GM23248 (cell line): ENCODE data around the gene NHS. TPM values are rescaled to one million over a fixed set of nuclear protein-coding genes. Genes with fewer than 3 reads are reported as not detected.

Experiments used
- DNase-seq: peaks from one replicate; pipeline ENCODE4 v3.0.0-alpha.2; 2015
- H2AFZ ChIP-seq: fragments of 200-600 bp; sonication (generic); 2 replicates; pipeline ENCODE4 v1.6.1; 2016; ENCODE audit warnings: antibody characterized with exemption
- H3F3A ChIP-seq: fragments of 200-600 bp; sonication (generic); 2 replicates; pipeline ENCODE4 v1.6.1; 2016; ENCODE audit warnings: mild to moderate bottlenecking, antibody characterized with exemption, mixed run types; ENCODE audit not compliant: insufficient read depth
- H3K27ac ChIP-seq: fragments of 200-600 bp; sonication (generic); 2 replicates; pipeline ENCODE4 v1.5.1; 2016; ENCODE audit warnings: mild to moderate bottlenecking
- H3K27me3 ChIP-seq: fragments of 200-600 bp; sonication (generic); replicated peaks from 2 replicates; pipeline ENCODE4 v1.6.1; 2016; ENCODE audit warnings: mild to moderate bottlenecking; ENCODE audit not compliant: insufficient read depth
- H3K36me3 ChIP-seq: fragments of 200-600 bp; sonication (generic); 2 replicates; pipeline ENCODE4 v1.6.1; 2016; ENCODE audit warnings: low read depth, mild to moderate bottlenecking
- H3K4me1 ChIP-seq: fragments of 200-600 bp; sonication (generic); 2 replicates; pipeline ENCODE4 v1.6.1; 2016; ENCODE audit warnings: mild to moderate bottlenecking; ENCODE audit not compliant: insufficient read depth
- H3K4me2 ChIP-seq: fragments of 200-600 bp; sonication (generic); one replicate; pipeline ENCODE4 v1.6.1; 2016; ENCODE audit warnings: mild to moderate bottlenecking; ENCODE audit not compliant: unreplicated experiment
- H3K4me3 ChIP-seq: fragments of 200-600 bp; sonication (generic); 2 replicates; pipeline ENCODE4 v1.5.1; 2016; ENCODE audit warnings: mild to moderate bottlenecking
- H3K79me2 ChIP-seq: fragments of 200-600 bp; sonication (generic); 2 replicates; pipeline ENCODE4 v1.6.1; 2016; ENCODE audit warnings: mild to moderate bottlenecking; ENCODE audit not compliant: insufficient read depth
- H3K9ac ChIP-seq: fragments of 200-600 bp; sonication (generic); 2 replicates; pipeline ENCODE4 v1.6.1; 2016; ENCODE audit warnings: mild to moderate bottlenecking
- H3K9me2 ChIP-seq: fragments of 200-600 bp; sonication (generic); 2 replicates; pipeline ENCODE4 v1.6.1; 2016; ENCODE audit warnings: mixed run types, mild to moderate bottlenecking, moderate library complexity; ENCODE audit not compliant: insufficient read depth
- H3K9me3 ChIP-seq: fragments of 200-600 bp; sonication (generic); one replicate; pipeline ENCODE4 v1.6.1; 2017; ENCODE audit warnings: low read depth
- H4K20me1 ChIP-seq: fragments of 200-600 bp; sonication (generic); 2 replicates; pipeline ENCODE4 v1.6.0; 2016; ENCODE audit not compliant: insufficient read depth
- EZH2 ChIP-seq: fragments of 200-600 bp; sonication (generic); IDR thresholded peaks from 2 replicates; pipeline ENCODE4 v1.6.1; 2018; ENCODE audit warnings: antibody characterized with exemption, mild to moderate bottlenecking; ENCODE audit not compliant: insufficient read depth, poor library complexity, severe bottlenecking
- EZH2phosphoT487 ChIP-seq: fragments of 200-600 bp; sonication (generic); IDR thresholded peaks from 2 replicates; pipeline ENCODE4 v1.6.1; 2018; ENCODE audit warnings: antibody characterized with exemption, moderate library complexity, mild to moderate bottlenecking, low read depth; ENCODE audit not compliant: insufficient read depth
- WGBS, 2 experiments: methylation state at CpG; one replicate each; pipeline ENCODE4 v1.1.6; 2015 to 2017; ENCODE audit warnings: low lambda C conversion rate in 2 of 2, low coverage in 1 of 2; ENCODE audit errors: missing lambda C conversion rate in 2 of 2; 5-methylcytosine and 5-hydroxymethylcytosine counted together
- in situ Hi-C: fragments of 300-500 bp; cut with MboI; formaldehyde crosslinking; loops from 2 replicates; pipeline ENCODE4 v1.15.0; 2020
- polyA plus RNA-seq: library from polyadenylated mRNA; unstranded; fragments of >200 nt; fragmentation: Nextera tagmentation; extraction: Ambion mirVana; gene quantifications from 2 replicates; pipeline ENCODE4 v1.2.1, GENCODE V29; 2016
- total RNA-seq: library from RNA; depleted of rRNA; stranded (reverse); fragments of >200 nt; shearing (Covaris generic); gene quantifications from 2 replicates; pipeline ENCODE4 v1.2.3, GENCODE V29; 2014

Gene NHS
- total and polyA plus RNA-seq, 2 experiments from 2014 or later = 1.0 to 5.6 TPM

DNA sequence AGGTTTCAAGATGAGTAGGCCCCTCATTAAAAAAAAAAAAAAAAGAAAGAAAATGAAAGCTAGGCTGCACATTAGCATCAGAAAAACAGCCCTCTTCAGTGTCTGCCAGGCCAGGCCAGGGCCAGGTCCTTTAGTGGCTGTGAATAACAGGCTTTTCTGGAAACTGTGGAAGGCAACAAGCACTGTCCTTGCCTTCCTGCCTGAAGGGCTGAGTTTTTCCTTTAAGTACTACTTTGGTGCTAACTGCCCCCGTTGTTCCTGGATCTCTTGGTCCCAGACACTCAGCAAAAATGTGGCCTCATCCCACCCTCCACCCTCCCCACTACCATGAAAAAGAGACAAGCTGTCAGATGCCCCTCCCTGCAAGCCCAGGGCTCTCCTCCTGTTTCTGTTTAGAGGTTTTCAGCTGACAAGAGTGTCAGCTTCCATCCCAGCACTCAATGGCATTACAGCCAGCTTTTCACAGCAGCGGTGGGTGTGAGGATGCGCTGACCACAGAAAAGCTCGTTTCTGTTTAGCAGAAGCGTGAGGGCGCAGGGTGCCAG is 174.2 kb downstream of the NHS start:
- Histone ChIP-seq H3K27ac (no peak overlapping the region), H3K4me2 (no peak overlapping the region)

DNA sequence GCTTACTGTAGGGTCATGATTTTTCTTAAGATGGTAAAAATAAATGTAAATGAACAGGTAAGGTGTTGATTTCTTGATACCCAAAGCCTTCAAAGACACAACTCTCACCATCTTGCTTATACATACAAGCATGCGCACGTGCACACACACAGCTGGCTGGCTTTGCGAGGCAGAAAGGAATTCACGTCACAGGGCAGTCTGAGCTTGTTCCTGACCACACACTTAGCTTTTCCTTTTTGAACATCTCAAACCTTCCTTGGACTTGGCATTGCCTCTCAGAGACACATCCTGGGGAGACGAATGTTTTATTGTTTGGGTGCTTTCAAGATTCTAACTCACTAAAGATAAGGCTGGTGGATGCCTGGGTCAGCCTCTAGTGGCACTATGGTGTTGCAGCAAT is 175.0 kb downstream of the NHS start:
- no peak for TF ChIP-seq EZH2phosphoT487
- no peak for TF ChIP-seq EZH2
- in situ Hi-C loops = no loop called here
- 95 to 98% methylated on average over 5 of the region's 5 CpGs for WGBS, 2 experiments
- Histone ChIP-seq H3K27me3 (no peaks in the 10 kb centered on the region), H3F3A (no peaks in the 10 kb centered on the region; the same call in none of the 2 replicates), H3K36me3 (no peaks in the 10 kb centered on the region), H2AFZ (no peak overlapping the region), H3K27ac (no peak overlapping the region), H3K9ac (no peak overlapping the region), H4K20me1 (no peaks in the 10 kb centered on the region), H3K9me3 (no peaks in the 10 kb centered on the region), H3K4me2 (no peak overlapping the region), H3K79me2 (no peaks in the 10 kb centered on the region), H3K4me3 (no peak overlapping the region), H3K9me2 (no peaks in the 10 kb centered on the region), H3K4me1 (peaks cover 18% of the 10 kb centered on the region)
- DNase-seq = no peak

More for the DNA sequence above, 174.2 kb downstream of the NHS start:
- 53 to 59% methylated on average over 6 of the region's 6 CpGs for WGBS, 2 experiments
- no peaks in the 10 kb centered on the region for H3K9me3 ChIP-seq
- no peaks in the 10 kb centered on the region for H3K36me3 ChIP-seq
- no peak for DNase-seq
- H2AFZ ChIP-seq = no peak overlapping the region
- H3K9me2 ChIP-seq = no peaks in the 10 kb centered on the region
- no peaks in the 10 kb centered on the region for H3K79me2 ChIP-seq
- H3K27me3 ChIP-seq = no peaks in the 10 kb centered on the region
- H3K4me1 ChIP-seq = peaks cover 12% of the 10 kb centered on the region
- in situ Hi-C loops = loop anchor here (25.0 kb wide), 1 partner anchor 312 kb away; no protein-coding TSS in a partner anchor
- TF ChIP-seq EZH2 (no peak), EZH2phosphoT487 (no peak)
- H3K4me3 ChIP-seq = no peak overlapping the region
- no peaks in the 10 kb centered on the region for H4K20me1 ChIP-seq
- no peak overlapping the region for H3K9ac ChIP-seq
- no peaks in the 10 kb centered on the region; the same call in none of the 2 replicates for H3F3A ChIP-seq

DNA sequence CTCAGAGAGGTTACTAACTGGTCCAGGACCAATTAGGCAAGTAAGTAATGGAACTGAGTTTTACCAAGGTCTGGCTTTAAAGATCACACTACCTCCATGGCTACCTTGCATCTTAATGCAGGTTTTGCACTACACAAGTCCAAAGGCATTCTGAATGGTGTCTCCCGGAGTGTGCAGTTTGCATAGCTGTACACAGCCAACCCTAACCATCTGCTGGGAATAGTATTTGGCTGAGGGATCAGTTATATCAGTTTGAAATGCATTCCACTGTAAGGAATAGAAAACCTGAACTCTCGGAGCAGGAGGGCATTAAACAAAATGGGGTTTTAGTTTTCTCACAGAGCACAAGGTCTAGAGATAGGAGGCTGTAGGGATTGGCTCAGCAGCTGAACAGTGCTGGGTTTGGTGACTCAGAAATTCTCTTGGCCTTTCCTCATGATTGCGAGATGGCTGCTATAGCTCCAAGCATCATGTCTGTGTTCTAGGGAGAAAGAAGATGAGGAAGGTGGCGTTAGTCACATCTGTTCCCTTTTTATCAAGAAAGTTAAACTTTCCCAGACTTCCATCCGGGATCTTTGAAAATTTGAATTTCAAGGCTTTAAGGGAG is 177.1 kb downstream of the NHS start:
- in situ Hi-C loops = no loop called here

DNA sequence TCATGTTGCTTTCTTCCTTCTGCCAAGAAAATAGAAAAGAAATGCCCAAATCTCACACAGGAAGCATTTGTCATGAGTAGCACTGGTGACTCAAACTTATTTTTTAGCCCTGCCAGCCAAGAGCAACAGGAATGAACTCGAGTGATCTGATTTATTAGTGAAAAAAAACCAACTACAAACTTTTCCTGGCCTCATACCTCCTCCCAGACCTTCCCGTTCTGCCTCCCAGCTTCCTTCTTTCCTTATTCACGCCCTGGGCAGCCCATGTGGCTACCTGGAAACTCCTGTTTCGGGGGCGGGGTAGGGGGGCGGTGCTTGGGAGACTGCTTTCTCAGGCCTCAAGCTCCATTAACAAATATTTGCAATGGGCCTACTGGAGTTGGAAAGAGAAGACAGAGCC is 178.5 kb downstream of the NHS start:
- Histone ChIP-seq H3K4me2 (peak overlapping the region; percentile 39), H3F3A (no peaks in the 10 kb centered on the region; the same call in none of the 2 replicates), H3K36me3 (no peaks in the 10 kb centered on the region), H3K4me1 (peaks cover 25% of the 10 kb centered on the region), H4K20me1 (no peaks in the 10 kb centered on the region), H3K79me2 (no peaks in the 10 kb centered on the region), H3K4me3 (no peak overlapping the region), H3K9me3 (no peaks in the 10 kb centered on the region), H3K27ac (peak overlapping the region; percentile 73), H3K9me2 (no peaks in the 10 kb centered on the region), H3K9ac (no peak overlapping the region; the same call in 1 of the 2 replicates), H2AFZ (no peak overlapping the region), H3K27me3 (no peaks in the 10 kb centered on the region)
- TF ChIP-seq EZH2phosphoT487 (no peak), EZH2 (no peak)
- WGBS, 2 experiments = 18 to 25% methylated on average over 5 to 6 of the region's 6 CpGs
- peak; percentile 79 for DNase-seq
- in situ Hi-C loops = no loop called here

More for the DNA sequence above, 177.1 kb downstream of the NHS start:
- Histone ChIP-seq H3K36me3 (no peaks in the 10 kb centered on the region), H3K9me3 (no peaks in the 10 kb centered on the region), H4K20me1 (no peaks in the 10 kb centered on the region), H3F3A (no peaks in the 10 kb centered on the region; the same call in none of the 2 replicates), H3K27ac (no peak overlapping the region), H2AFZ (no peak overlapping the region), H3K4me2 (no peak overlapping the region), H3K9ac (no peak overlapping the region), H3K4me1 (peaks cover 25% of the 10 kb centered on the region), H3K4me3 (no peak overlapping the region), H3K9me2 (no peaks in the 10 kb centered on the region), H3K27me3 (no peaks in the 10 kb centered on the region), H3K79me2 (no peaks in the 10 kb centered on the region)
- DNase-seq = peak; percentile 59
- WGBS, 2 experiments = 83 to 91% methylated on average over 4 to 5 of the region's 5 CpGs
- TF ChIP-seq EZH2phosphoT487 (no peak), EZH2 (no peak)
